Inflammatory macrophage treated with lipopolysaccharide for 1 hour (primary cell): ENCODE data around the gene LOXL4.

Experiments used
- DNase-seq, 2 donors: peaks; one replicate each; pipeline ENCODE4 v3.0.0-alpha.2; 2020 to 2022

The LOXL4 gene

GRCh38 chr10:98263088-98263487 lies 4.9 kb downstream of the LOXL4 start:
- DNase-seq = no peak

GRCh38 chr10:98262571-98262970 lies 5.4 kb downstream of the LOXL4 start:
- DNase-seq = peak; percentile 45 to 58

GRCh38 chr10:98261436-98262277 lies 6.3 kb downstream of the LOXL4 start:
- no peak for DNase-seq

GRCh38 chr10:98260752-98261151 lies 7.2 kb downstream of the LOXL4 start:
- DNase-seq = no peak

- DNase-seq = no peak
Observed at GRCh38 chr10:98260350-98260749, 7.6 kb downstream of the LOXL4 start.

GRCh38 chr10:98259606-98260315 lies 8.2 kb downstream of the LOXL4 start:
- peak; percentile 86 to 93 for DNase-seq

GRCh38 chr10:98258683-98259454 lies 9.1 kb downstream of the LOXL4 start:
- DNase-seq = no peak

- DNase-seq = no peak
Observed at GRCh38 chr10:98257961-98258360, 10.0 kb downstream of the LOXL4 start.

- no peak for DNase-seq
Observed at GRCh38 chr10:98257198-98257597, 10.8 kb downstream of the LOXL4 start.

- no peak for DNase-seq
Observed at GRCh38 chr10:98256692-98257091, 11.3 kb downstream of the LOXL4 start.

GRCh38 chr10:98255146-98255877 lies 12.7 kb downstream of the LOXL4 start:
- DNase-seq = no peak

- DNase-seq = no peak
Observed at GRCh38 chr10:98254234-98254974, 13.6 kb downstream of the LOXL4 start.

GRCh38 chr10:98253499-98253898 lies 14.5 kb downstream of the LOXL4 start:
- DNase-seq = no peak

GRCh38 chr10:98252464-98252863 lies 15.5 kb downstream of the LOXL4 start:
- DNase-seq = no peak

GRCh38 chr10:98251399-98251798 lies 16.6 kb downstream of the LOXL4 start:
- no peak for DNase-seq

GRCh38 chr10:98249134-98249533 lies 18.9 kb downstream of the LOXL4 start:
- no peak for DNase-seq

- no peak for DNase-seq
Observed at GRCh38 chr10:98248018-98248417, 20.0 kb downstream of the LOXL4 start.

GRCh38 chr10:98246911-98247805 lies 20.8 kb downstream of the LOXL4 start:
- no peak for DNase-seq

- no peak for DNase-seq
Observed at GRCh38 chr10:98244586-98244985, 23.4 kb downstream of the LOXL4 start.

- no peak for DNase-seq
Observed at GRCh38 chr10:98244141-98244540, 23.9 kb downstream of the LOXL4 start.

- DNase-seq = no peak
Observed at GRCh38 chr10:98242823-98243222, 25.2 kb downstream of the LOXL4 start.
